HG02571 (cell line): ENCODE results near the gene ZRANB3.
"Not testable (repeated sequence)": the region's sequence is repeated elsewhere in the genome, so short reads cannot be mapped to it uniquely, and the experiment has no call there.

Source experiments
- ATAC-seq: cut with Tn5 transposase; IDR thresholded peaks from one replicate; pipeline ENCODE4 v1.9.1; 2021; ENCODE audit warnings: mild to moderate bottlenecking, moderate library complexity; ENCODE audit not compliant: unreplicated experiment

Gene ZRANB3

GRCh38 chr2:135149251-135149650 lies 381.8 kb downstream of the ZRANB3 start:
- no peak for ATAC-seq

GRCh38 chr2:135144343-135144742 lies 386.7 kb downstream of the ZRANB3 start:
- ATAC-seq, result no peak

- no peak for ATAC-seq
Measured at GRCh38 chr2:135142323-135142722, 388.7 kb downstream of the ZRANB3 start.

GRCh38 chr2:135140606-135141005 lies 390.4 kb downstream of the ZRANB3 start:
- ATAC-seq, result no peak

GRCh38 chr2:135132314-135132713 lies 398.7 kb downstream of the ZRANB3 start:
- ATAC-seq, result no peak

GRCh38 chr2:135130751-135131150 lies 400.3 kb downstream of the ZRANB3 start:
- ATAC-seq, result no peak

GRCh38 chr2:135125940-135126339 lies 405.1 kb downstream of the ZRANB3 start:
- no peak for ATAC-seq

GRCh38 chr2:135124924-135125886 lies 405.8 kb downstream of the ZRANB3 start:
- no peak for ATAC-seq

- not testable (repeated sequence) for ATAC-seq
Measured at GRCh38 chr2:135121658-135122039, 409.4 kb downstream of the ZRANB3 start.

GRCh38 chr2:135121016-135121657 lies 409.9 kb downstream of the ZRANB3 start:
- ATAC-seq, result no peak

- no peak for ATAC-seq
Measured at GRCh38 chr2:135119582-135119981, 411.4 kb downstream of the ZRANB3 start.

GRCh38 chr2:135113322-135113721 lies 417.7 kb downstream of the ZRANB3 start:
- ATAC-seq, result no peak

- ATAC-seq, result not testable (repeated sequence)
Measured at GRCh38 chr2:135105513-135106316, 425.3 kb downstream of the ZRANB3 start.

GRCh38 chr2:135103843-135104242 lies 427.2 kb downstream of the ZRANB3 start:
- no peak for ATAC-seq

- no peak for ATAC-seq
Measured at GRCh38 chr2:135099802-135100483, 431.1 kb downstream of the ZRANB3 start.

GRCh38 chr2:135097532-135098231 lies 433.3 kb downstream of the ZRANB3 start:
- ATAC-seq, result no peak

- ATAC-seq, result no peak
Measured at GRCh38 chr2:135096665-135097446, 434.2 kb downstream of the ZRANB3 start.

GRCh38 chr2:135095591-135095990 lies 435.4 kb downstream of the ZRANB3 start:
- no peak for ATAC-seq

GRCh38 chr2:135094508-135094907 lies 436.5 kb downstream of the ZRANB3 start:
- ATAC-seq, result no peak
